Sigmoid colon (tissue), 7 donors: ENCODE data around the gene UTF1. TPM values are rescaled to one million over a fixed set of nuclear protein-coding genes. Genes with fewer than 3 reads are reported as not detected.
"Not testable (repeated sequence)": the region's sequence is repeated elsewhere in the genome, so short reads cannot be mapped to it uniquely, and the experiment has no call there.

Experiments
- DNase-seq: peaks from one replicate; pipeline ENCODE4 v3.0.0-alpha.2; 2019
- H3K27ac ChIP-seq, 4 donors: fragments of 200-600 bp; sonication (generic); one replicate each; pipeline ENCODE4 v1.5.1; 2016 to 2019; ENCODE audit warnings: mild to moderate bottlenecking in 1 of 4
- H3K27me3 ChIP-seq, 3 donors: fragments of 200-600 bp; sonication (generic); one replicate each; pipeline ENCODE4 v1.5.1; 2019; ENCODE audit warnings: mild to moderate bottlenecking in 1 of 3
- H3K36me3 ChIP-seq, 4 donors: fragments of 200-600 bp; sonication (generic); one replicate each; pipeline ENCODE4 v1.5.1; 2016 to 2019
- H3K4me1 ChIP-seq, 4 donors: fragments of 200-600 bp; sonication (generic); one replicate each; pipeline ENCODE4 v1.5.1; 2017 to 2019
- H3K4me3 ChIP-seq, 4 donors: fragments of 200-600 bp; sonication (generic); one replicate each; pipeline ENCODE4 v1.5.1; 2017 to 2019; ENCODE audit warnings: mild to moderate bottlenecking in 2 of 4, moderate library complexity in 1 of 4
- H3K9me3 ChIP-seq, 4 donors: fragments of 200-600 bp in 3 of 4; sonication (generic) in 3 of 4; one replicate each; pipeline versions ENCODE4 v1.5.1 to v1.6.1; 2013 to 2019
- EP300 ChIP-seq, 4 donors: sonication (generic); formaldehyde crosslinking; IDR thresholded peaks; one replicate each; pipeline ENCODE4 v1.6.1; 2017; ENCODE audit warnings: antibody characterized with exemption in 4 of 4
- POLR2A ChIP-seq, 2 donors: fragments of 450-650 bp; IDR thresholded peaks; one replicate each; pipeline ENCODE4 v1.6.1; 2016; ENCODE audit warnings: antibody characterized with exemption in 2 of 2, mild to moderate bottlenecking in 2 of 2, moderate library complexity in 2 of 2
- POLR2AphosphoS5 ChIP-seq, 4 donors: sonication (generic); formaldehyde crosslinking; IDR thresholded peaks; one replicate each; pipeline ENCODE4 v1.6.1; 2017; ENCODE audit warnings: antibody characterized with exemption in 4 of 4
- WGBS, 2 donors: extraction: QIAGEN DNeasy Blood & Tissue Kit; methylation state at CpG; one replicate each; pipeline ENCODE4 v1.1.7; 2013; 5-methylcytosine and 5-hydroxymethylcytosine counted together
- intact Hi-C: fragments of 100-400 bp; cut with DNase I; formaldehyde crosslinking; loops from one replicate; pipeline ENCODE4 v1.15.1; 2023
- polyA plus RNA-seq, 3 donors: library from polyadenylated mRNA; stranded (reverse); fragments of 200-250 nt; gene quantifications; one replicate each; pipeline ENCODE4 v1.2.3, GENCODE V29; 2013
- total RNA-seq, 4 donors: library from RNA; depleted of rRNA; stranded (reverse); fragments of >200 nt; gene quantifications; one replicate each; pipeline ENCODE4 v1.1.0, GENCODE V29; 2016
- TF ChIP-seq, protein P1 (sequence below), 4 experiments: fragments of 450-650 bp in 3 of 4; fragments of 200-600 bp in 1 of 4; IDR thresholded peaks; one replicate each; pipeline ENCODE4 v1.5.1; 2016 to 2019; ENCODE audit warnings: antibody characterized with exemption in 4 of 4, mild to moderate bottlenecking in 3 of 4, moderate library complexity in 2 of 4
- donor health status: healthy with polysubstance abuse.
- donor health status: Bipolar disorder and iron deficiency.
- donor health status: healthy.

The UTF1 gene
- total and polyA plus RNA-seq, 7 donors = not detected

DNA sequence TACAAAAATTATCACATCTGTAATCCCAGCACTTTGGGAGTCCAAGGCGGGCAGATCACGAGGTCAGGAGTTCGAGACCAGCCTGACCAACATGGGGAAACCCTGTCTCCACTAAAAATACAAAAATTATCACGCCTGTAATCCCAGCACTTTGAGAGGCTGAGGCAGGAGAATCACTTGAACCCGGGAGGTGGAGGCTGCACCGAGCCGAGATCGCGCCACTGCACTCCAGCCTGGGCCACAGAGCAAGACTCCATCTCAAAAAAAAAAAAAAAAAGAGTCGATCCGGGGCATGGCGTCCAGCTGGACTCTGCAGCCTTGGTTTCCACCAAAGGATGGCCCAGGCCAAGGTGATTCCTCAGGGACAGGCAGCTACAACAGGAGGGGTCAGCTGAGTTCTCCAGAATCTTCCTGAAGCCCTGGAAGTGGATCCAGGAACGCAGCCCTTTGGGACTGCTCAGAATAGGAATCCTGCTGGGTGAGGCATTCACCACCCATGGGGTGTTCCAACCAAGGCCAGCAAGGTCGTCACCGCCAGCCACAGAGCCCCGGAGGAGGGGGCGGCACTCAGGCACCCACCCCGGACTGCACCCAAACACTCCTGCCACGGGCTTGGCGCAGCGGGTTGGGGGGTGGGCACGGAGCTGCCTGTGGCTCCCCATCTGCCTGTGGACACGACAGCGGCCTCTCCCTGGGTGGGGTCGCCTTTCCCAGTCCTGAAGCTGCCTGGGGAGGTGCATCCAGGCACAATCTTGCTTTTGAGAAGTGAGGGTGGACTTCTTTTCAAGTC is 12.0 kb upstream of the UTF1 start:
- H3K9me3 ChIP-seq = no peaks in the 10 kb centered on the region
- intact Hi-C loops = no loop called here
- TF ChIP-seq EP300 (IDR thresholded peaks at IDR 0.05) (no peak), POLR2AphosphoS5 (IDR thresholded peaks at IDR 0.05) (no peak), POLR2A (IDR thresholded peaks at IDR 0.05) (no peak)
- TF ChIP-seq, protein P1, sequence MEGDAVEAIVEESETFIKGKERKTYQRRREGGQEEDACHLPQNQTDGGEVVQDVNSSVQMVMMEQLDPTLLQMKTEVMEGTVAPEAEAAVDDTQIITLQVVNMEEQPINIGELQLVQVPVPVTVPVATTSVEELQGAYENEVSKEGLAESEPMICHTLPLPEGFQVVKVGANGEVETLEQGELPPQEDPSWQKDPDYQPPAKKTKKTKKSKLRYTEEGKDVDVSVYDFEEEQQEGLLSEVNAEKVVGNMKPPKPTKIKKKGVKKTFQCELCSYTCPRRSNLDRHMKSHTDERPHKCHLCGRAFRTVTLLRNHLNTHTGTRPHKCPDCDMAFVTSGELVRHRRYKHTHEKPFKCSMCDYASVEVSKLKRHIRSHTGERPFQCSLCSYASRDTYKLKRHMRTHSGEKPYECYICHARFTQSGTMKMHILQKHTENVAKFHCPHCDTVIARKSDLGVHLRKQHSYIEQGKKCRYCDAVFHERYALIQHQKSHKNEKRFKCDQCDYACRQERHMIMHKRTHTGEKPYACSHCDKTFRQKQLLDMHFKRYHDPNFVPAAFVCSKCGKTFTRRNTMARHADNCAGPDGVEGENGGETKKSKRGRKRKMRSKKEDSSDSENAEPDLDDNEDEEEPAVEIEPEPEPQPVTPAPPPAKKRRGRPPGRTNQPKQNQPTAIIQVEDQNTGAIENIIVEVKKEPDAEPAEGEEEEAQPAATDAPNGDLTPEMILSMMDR (IDR thresholded peaks at IDR 0.05) = no peak
- H3K4me3 ChIP-seq = no peak overlapping the region
- no peaks in the 10 kb centered on the region for H3K36me3 ChIP-seq
- no peak for DNase-seq
- H3K4me1 ChIP-seq = no peaks in the 10 kb centered on the region
- peaks cover 4 to 33% (median 22%) of the 10 kb centered on the region in 3 donors for H3K27me3 ChIP-seq
- WGBS, 2 donors = 83 to 86% methylated on average over 25 of the region's 25 CpGs
- no peak overlapping the region for H3K27ac ChIP-seq

DNA sequence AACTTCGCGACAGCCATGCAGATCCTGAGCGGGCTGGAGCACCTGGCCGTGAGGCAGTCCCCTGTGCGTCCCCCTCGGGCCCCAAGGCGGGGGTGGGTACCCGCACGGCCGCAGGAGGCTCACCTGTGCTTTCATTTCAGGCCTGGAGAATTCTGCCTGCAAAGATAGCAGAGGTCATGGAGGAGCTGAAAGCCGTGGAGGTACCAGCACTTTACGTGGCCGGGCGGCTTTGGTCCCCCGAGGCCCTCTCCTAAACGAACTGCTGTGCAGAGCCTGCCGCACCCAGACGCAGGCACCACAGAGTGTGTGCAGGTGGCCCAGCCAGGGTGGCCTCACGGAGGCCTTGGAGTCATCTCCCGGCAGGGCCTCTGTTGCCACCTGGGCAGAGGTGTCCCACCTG is 11.1 kb upstream of the UTF1 start:
- H3K36me3 ChIP-seq = no peaks in the 10 kb centered on the region
- H3K9me3 ChIP-seq = no peaks in the 10 kb centered on the region
- DNase-seq = no peak
- no peak for TF ChIP-seq POLR2AphosphoS5 (IDR thresholded peaks at IDR 0.05)
- TF ChIP-seq, protein P1 (IDR thresholded peaks at IDR 0.05) = no peak
- no peak overlapping the region for H3K27ac ChIP-seq
- WGBS, 2 donors = 63 to 77% methylated on average over 20 of the region's 20 CpGs
- no peak overlapping the region for H3K4me3 ChIP-seq
- no peaks in the 10 kb centered on the region for H3K4me1 ChIP-seq
- peaks cover 4 to 27% (median 22%) of the 10 kb centered on the region in 3 donors for H3K27me3 ChIP-seq
- intact Hi-C loops = no loop called here

DNA sequence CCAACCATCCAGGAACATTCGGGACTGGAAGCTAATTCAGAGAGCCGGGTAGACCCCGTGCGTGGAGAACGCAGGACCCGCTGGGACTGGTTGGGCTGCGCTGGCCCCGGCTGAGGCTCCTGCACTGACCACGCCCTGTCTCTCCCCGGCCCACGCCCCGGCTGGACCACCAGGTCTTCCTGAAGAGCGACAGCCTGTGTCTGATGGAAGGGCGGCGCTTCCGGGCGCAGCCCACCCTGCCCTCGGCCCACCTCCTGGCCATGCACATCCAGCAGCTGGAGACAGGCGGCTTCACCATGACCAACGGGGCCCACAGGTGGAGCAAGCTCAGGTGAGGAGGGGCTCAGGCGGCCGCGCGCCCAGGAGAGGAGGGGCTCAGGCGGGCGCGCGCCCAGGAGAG is 10.2 kb upstream of the UTF1 start:
- Histone ChIP-seq H3K9me3 (no peaks in the 10 kb centered on the region), H3K4me1 (no peaks in the 10 kb centered on the region), H3K27ac (no peak overlapping the region), H3K36me3 (no peaks in the 10 kb centered on the region), H3K4me3 (no peak overlapping the region), H3K27me3 (peaks cover 4 to 23% (median 22%) of the 10 kb centered on the region in 3 donors)
- DNase-seq = no peak
- intact Hi-C loops = no loop called here
- 16 to 17% methylated on average over 28 of the region's 28 CpGs for WGBS, 2 donors
- TF ChIP-seq POLR2AphosphoS5 (IDR thresholded peaks at IDR 0.05) (no peak), EP300 (IDR thresholded peaks at IDR 0.05) (no peak), POLR2A (IDR thresholded peaks at IDR 0.05) (no peak)
- TF ChIP-seq, protein P1 (IDR thresholded peaks at IDR 0.05) = no peak

DNA sequence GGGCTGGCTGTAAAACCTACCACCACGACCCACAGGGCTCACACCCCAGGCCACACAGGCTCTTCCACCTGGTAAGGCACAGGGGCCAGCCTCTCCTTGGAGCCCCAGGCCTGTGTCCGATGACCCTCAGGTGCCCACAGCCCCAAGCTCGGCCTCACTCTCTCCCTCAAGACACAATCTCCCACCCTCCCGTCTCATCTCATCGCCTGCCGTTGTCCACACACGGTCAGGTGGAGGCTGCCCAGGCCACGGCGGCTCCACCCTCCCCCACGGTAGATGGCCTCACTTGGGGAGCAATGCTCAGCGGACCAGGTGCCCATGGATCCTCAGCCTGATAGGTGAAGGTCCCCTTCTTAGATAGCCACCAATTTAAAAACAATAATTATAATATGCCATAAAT is 8.7 kb upstream of the UTF1 start:
- TF ChIP-seq POLR2AphosphoS5 (IDR thresholded peaks at IDR 0.05) = no peak
- no peak for TF ChIP-seq POLR2A (IDR thresholded peaks at IDR 0.05)
- TF ChIP-seq, protein P1 (IDR thresholded peaks at IDR 0.05) = no peak
- TF ChIP-seq EP300 (IDR thresholded peaks at IDR 0.05) = no peak
- no peak for DNase-seq
- Histone ChIP-seq H3K9me3 (no peaks in the 10 kb centered on the region), H3K27ac (no peak overlapping the region), H3K27me3 (peaks cover 4 to 37% (median 22%) of the 10 kb centered on the region in 3 donors), H3K4me1 (no peaks in the 10 kb centered on the region), H3K36me3 (no peaks in the 10 kb centered on the region), H3K4me3 (no peak overlapping the region)
- intact Hi-C loops = no loop called here
- 82 to 91% methylated on average over 11 of the region's 11 CpGs for WGBS, 2 donors

DNA sequence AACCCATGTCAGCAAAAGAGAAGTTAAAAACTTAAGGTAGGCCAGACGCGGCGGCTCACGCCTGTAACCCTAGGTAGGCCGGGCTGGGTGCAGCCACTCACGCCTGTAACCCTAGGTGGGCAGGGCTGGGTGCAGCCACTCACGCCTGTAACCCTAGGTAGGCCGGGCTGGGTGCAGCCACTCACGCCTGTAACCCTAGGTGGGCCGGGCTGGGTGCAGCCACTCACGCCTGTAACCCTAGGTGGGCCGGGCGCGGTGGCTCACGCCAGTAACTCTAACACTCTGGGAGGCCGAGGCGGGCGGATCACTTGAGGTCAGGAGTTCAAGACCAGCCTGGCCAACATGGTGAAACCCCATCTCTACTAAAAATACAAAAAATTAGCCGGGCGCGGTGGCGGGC is 8.3 kb upstream of the UTF1 start:
- H3K4me1 ChIP-seq, DNase-seq, H3K4me3 ChIP-seq, H3K9me3 ChIP-seq, intact Hi-C loops, H3K36me3 ChIP-seq, H3K27ac ChIP-seq: not testable (repeated sequence)
- H3K27me3 ChIP-seq = peaks cover 4 to 41% (median 22%) of the 10 kb centered on the region in 3 donors
- 76 to 88% methylated on average over 18 of the region's 22 CpGs for WGBS, 2 donors
